GM21390 (cell line): ENCODE results near the gene FANCM.
"Not testable (repeated sequence)": the region's sequence is repeated elsewhere in the genome, so short reads cannot be mapped to it uniquely, and the experiment has no call there.

Experiments used
- ATAC-seq: cut with Tn5 transposase; IDR thresholded peaks from one replicate; pipeline ENCODE4 v1.9.1; 2021; ENCODE audit not compliant: unreplicated experiment

FANCM gene

DNA sequence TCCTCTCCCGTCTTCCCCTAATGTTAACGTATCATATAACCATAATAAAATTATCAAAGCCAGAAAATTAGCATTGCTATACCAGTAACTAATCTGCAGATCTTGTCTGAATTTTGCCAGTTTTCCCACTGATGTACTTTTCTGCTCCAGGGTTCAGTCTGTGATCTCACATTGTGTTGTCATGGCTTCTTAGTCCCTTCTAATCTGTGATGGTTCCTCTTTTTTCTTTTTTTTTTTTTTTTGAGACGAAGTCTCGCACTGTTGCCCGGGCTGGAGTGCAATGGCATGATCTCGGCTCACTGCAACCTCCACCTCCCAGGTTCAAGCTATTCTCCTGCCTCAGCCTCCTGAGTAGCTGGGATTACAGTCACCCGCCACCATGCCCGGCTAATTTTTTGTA is 6.4 kb downstream of the FANCM start:
- ATAC-seq = not testable (repeated sequence)

DNA sequence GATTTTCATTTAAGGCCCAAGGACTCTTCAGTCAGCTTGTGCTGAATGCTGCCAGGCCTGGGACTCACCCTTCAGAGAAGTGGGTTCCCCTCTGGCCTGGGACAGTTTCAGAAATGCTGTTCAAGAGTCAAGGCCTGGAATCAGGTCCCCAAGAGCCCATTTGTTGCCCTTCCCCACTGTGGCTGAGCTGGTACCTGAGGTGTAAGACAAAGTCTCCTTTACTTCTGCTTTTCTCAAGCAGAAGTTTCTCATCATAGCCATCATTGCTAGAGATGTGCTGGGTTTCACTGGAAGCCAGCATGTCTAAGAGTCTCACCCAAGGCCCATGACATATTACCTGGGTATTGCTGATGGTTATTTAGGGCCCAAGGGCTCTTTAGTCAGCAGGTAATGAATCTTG is 8.9 kb downstream of the FANCM start:
- peak; percentile 64 for ATAC-seq

DNA sequence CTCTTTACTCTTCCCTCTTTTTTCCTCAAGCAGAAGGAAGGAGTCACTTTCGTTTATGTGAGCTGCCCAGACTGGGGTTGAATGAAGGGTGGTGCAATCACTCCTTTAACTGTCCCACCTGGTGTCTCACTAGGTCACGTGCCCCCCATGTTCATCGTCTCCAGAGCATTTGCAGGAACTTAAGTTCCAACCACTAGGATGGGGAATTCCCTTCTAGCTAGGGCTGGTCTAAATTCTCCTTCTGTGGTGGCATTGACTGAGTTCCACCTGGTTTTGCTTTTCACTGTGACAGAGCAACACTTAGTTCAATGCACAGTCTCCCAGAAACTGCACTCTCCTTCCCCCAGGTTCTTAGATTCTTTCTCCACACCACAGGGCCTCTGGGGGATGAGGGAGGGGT is 9.5 kb downstream of the FANCM start:
- ATAC-seq = no peak

DNA sequence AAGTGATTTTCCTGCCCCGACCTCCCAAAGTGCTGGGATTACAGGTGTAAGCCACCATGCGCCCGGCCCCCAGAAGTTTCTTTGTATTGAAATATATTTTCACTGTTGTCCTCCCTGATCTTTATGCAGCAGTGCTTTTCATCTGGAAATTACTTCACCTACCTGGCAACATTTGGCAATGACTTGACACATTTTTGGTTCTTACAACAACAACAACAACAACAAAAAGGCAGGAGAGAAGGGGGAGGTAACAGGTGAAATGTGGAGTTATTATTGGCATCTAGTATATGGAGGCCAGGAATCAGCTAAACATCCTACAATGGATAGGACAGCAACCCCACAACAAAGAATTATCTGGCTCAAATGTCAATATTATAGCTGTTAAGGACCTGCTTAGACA is 13.9 kb downstream of the FANCM start:
- no peak for ATAC-seq

DNA sequence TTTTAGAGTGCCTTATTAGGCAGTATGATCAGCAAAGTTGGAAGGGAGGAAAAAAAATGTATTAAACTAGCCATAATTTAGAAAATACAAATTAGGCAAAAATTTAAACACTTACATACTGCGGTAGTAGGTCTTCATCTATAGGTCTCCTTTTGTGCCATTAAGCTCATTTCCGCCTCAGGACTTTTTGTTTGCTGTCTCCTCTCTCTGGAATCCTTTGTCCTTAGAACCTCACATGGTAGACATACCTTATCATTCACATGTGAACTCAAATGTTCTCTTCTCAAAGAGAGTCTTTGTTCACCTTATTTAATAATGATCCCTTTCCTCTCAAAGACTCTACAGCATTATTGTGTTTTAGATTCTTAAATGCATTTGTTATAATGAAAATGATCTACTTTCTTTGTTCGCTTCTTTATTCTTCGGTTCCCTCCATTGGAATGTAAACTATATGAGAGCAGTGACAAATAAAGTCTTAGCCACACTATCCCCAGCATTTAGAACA is 14.7 kb downstream of the FANCM start:
- no peak for ATAC-seq

DNA sequence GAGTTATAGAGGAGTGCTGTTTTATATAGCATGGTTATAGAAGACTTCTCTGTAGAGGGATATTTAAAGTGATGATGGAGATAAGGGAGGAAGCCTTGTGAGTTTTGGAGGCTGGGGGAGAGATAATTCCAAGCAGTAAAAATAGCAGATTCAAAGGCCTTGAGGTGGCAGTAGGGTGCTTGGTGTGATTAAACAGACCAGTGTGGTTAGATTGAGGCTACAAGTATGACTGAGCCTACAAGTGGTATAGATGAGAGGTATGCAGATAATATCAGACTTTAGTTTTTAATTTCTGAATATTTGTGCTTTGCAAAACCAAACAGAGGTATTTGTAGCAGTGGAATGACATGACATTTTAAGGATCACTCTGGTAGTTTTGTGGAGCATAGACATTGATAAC is 20.3 kb downstream of the FANCM start:
- no peak for ATAC-seq

DNA sequence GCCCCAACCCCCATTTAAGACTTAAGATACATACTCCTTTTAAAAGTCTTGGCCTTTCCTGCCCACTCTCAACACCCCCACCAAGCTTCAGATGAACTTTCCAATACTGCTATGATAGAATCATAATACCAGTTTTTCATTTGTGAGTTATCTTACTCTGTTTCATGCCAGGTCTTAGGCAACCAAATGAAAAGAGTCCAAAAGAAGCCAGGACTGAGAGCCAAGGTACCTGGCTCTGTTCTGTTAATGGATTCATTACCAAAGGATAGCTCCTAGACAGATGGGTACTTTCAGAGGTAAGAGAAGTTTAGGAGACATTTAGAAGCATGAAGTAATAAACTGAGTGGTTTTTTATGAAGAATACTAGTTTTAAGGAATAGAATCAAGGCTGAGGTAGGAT is 34.2 kb downstream of the FANCM start:
- no peak for ATAC-seq

DNA sequence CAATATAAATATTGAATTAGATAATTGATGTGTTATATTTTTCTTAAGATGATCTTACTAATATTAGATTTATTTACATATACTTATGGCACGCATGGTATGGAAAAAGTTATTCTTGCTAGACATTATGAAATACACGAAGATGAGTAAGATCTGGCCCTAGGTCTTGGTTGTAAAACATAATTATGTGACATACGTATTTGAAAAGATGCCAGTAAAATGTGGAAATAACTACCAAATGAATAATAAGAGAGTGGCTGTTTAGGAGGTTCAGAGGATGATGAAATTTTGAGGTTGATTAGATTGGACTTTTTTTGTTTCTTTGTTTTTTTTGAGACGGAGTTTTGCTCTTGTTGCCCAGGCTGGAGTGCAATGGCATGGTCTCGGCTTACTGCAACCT is 41.3 kb downstream of the FANCM start:
- no peak for ATAC-seq

DNA sequence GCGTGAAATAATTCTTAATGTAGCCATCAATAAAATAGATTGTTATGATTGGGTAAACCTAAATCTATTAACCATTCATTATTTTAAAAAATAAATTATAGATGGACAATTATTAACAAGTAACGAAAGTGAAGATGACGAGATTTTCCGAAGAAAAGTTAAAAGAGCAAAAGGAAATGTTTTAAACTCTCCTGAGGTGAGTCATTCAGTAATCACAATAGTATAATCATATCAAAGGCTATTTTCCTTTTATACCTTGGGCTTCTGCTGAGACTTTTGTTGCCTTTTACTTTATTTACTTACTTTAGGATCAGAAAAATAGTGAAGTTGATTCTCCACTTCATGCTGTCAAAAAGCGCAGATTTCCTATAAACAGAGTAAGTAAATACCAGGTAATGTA is 45.6 kb downstream of the FANCM start:
- no peak for ATAC-seq

DNA sequence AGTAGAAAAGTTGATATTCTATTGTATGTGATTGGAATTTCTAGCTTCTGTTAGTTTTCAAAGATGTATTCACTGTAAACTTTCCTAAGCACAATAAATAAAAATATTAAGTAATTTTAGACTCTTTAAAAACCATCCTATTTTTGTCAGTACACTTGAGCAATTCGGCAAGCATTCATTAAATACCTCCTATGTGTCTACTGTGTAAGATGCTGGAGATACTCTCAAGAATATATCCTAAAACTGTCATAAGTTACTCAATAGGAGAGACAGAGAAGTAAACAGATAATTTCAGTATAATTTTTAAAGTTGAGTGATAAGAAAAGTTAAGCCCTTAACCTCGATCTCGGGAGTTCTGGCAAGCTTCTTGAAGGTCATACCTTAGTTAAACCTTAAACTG is 46.1 kb downstream of the FANCM start:
- ATAC-seq = no peak

DNA sequence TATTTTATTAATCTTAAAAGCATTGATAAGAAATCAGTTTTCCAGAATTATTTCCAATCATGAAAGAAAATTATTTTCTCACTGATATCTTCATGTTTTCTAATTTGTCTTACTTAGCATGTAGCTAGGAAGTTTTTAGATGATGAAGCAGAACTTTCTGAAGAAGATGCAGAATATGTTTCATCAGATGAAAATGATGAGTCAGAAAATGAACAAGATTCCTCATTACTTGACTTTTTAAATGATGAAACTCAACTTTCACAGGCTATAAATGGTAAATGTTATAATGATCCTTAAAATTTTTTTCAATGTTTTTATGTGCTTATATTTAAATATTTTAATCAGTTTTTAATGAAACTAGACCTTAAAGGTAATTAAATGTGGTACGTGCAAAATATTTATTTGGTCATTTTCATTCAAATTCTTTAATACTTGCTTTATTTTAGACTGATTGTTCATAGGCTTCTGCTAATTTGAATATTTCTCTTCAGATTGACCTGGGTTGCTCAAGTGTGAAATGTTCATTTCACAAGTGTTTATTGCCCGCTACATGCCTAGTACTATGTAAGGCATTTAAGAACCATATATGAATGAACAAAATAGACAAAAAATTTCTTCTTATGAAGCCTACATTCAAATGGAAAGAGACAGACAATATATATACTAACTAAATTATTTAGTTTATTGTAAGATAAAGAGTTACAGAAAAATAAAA is 49.5 kb downstream of the FANCM start:
- peak; percentile 57 for ATAC-seq

DNA sequence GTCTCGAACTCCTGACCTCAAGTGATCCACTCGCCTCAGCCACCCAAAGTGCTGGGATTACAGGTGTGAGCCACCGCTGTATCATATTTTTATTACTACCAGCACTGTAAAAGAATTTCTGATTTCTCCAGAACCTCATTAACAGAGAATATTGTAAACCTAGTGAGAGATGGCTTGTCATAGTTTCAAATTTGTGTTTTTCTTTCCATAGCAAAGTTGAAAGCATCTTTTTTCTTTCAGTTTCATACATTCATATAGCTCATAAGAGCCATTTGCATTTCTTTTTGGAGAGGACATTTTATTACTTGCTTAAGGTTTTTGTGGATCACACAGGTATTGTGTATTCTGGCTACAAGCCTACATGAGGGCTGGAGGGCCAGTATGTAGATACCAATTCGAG is 59.2 kb downstream of the FANCM start:
- ATAC-seq = peak; percentile 60

DNA sequence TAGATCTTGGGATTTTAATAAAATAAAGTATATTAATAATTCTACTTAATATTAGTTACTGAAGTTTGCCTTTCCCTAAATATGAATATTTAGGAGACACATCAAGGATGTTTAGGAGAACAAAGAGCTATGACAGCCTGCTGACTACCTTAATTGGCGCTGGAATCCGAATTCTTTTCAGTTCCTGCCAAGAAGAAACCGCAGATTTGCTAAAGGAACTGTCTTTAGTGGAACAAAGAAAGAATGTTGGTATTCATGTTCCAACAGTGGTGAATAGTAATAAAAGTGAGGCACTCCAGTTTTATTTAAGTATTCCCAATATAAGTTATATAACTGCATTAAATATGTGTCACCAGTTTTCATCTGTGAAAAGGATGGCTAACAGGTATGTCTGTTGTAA is 62.8 kb downstream of the FANCM start:
- ATAC-seq = no peak

DNA sequence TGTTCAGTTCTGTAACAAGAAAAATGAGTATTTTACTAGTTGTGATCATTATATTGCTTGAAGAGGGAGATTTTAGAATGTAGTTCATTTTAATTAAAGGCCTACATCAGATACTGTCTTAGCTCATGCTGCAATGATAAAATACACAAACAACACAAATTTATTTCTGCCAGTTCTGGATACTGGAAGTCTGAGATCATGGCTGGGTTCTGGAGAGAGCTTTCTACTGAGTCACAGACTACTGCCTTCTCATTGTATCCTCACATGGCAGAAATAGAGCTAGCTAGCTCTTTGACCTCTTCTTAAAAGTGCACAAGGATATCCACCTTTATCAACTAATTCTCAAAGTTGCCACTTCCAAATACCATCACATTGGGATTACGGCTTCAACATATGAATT is 63.5 kb downstream of the FANCM start:
- ATAC-seq = no peak

DNA sequence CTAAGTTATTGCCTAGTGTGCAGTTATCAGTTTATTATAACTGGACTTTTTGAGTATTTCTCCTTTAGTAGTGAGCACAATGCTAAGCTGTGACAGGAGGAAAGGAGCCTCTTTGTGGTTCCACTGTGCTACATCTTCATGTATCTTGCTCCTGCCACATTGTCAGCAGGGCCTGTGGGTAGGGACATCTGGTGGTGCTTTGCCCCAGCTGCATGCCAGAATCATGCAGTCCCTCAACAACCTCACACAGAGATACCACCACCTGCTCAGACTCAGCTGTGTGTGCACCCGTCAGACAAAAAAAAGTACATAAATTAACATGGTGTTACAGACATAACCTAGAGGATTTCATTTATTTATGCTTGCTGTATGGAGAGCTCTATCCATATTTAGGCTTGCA is 66.2 kb downstream of the FANCM start:
- peak; percentile 68 for ATAC-seq

DNA sequence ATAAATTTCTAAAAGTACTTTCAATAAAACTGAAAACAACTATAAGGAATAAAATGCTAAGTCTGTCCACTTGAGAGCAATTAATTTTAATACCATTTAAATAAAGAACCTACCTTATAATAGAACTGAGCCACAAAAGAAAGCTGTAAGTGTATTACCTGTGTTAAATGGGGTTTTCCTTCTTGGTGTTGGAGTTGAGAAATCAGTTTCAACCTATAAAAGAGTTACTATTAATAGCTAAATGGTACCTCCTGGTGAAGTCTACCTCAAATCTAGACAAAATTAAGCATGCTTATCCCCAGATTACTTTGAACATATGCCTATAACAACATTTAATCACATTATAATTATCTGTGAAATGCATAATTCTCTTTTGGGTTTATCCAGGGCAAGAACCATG is 68.5 kb downstream of the FANCM start:
- no peak for ATAC-seq

DNA sequence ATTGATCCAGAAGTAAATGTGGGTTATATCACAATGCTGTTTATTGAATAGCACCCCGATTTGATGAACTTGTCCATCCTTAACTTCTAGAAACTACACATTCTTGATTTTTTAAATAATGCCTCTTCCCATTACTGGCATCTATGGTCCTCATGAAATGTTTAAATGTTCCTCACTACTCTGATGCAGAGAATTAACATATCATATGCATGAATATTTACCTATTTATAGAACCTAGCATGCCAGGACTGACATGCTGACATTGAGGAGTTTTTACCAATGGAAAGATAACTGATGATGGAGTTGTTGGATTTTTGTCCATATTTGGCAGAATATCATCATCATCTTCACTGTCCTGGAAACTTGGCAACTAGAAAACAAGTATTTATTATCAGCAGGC is 74.4 kb downstream of the FANCM start:
- ATAC-seq = no peak

DNA sequence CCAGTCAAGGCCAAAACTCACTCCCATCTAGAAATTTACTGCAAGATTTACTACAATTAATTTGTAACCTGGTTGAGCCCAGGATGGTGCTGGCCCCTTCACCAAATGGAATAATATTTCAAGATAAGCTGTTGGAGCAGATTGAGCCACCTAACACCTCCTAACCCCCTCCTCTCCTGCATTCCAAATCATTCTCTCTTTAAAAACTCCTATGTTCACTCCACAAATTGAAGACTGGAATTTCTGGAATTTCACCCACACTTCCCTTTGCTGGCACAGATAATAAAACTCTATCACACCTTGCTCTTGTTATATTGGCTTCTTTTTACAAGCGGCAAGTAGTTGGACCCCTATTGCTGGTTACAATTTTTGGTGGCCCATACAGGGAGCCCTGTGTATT is 75.6 kb downstream of the FANCM start:
- ATAC-seq = no peak

DNA sequence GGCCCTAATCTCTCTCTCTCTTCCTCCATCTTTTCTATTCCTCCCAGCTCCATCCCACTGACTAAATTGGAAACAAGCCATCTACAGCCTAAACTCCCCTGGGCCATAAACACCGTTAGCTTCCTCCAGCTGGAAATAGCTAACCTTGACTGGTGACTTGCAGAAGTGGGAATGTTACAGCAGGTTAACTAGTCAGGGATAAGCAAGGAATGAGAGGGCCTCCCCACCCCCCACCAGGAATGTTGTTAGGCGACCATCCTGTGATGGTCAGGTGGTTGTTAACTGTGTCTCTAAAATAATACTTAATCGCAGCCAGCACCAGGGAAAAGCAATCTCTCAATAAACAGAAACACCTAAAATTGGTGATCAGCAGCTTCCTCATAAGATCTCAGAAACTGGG is 76.5 kb downstream of the FANCM start:
- ATAC-seq = no peak

DNA sequence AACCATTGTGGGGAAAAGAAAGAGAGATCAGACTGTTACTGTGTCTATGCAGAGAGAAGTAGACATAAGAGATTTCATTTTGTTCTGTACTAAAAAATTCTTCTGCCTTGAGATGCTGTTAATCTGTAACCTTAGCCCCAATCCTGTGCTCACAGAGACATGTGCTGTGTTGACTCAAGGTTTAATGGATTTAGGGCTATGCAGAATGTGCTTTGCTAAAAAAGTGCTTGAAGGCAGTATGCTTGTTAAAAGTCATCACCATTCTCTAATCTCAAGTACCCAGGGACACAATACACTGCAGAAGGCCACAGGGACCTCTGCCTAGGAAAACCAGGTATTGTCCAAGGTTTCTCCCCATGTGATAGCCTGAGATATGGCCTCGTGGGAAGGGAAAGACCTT is 78.0 kb downstream of the FANCM start:
- ATAC-seq = not testable (repeated sequence)

DNA sequence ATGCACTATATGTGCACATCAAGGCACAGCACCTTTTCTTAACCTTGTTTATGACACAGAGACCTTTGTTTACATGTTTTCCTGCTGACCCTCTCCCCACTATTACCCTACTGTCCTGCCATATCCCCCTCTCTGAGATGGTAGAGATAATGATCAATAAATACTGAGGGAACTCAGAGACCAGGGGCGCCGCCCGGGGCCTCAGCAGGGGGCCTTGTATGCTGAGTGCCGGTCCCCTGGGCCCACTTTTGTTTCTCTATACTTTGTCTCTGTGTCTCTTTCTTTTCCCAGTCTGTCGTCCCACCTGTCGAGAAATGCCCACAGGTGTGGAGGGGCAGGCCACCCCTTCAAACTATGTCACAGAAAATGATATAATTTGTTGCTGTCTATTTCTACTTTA is 78.6 kb downstream of the FANCM start:
- ATAC-seq = not testable (repeated sequence)

DNA sequence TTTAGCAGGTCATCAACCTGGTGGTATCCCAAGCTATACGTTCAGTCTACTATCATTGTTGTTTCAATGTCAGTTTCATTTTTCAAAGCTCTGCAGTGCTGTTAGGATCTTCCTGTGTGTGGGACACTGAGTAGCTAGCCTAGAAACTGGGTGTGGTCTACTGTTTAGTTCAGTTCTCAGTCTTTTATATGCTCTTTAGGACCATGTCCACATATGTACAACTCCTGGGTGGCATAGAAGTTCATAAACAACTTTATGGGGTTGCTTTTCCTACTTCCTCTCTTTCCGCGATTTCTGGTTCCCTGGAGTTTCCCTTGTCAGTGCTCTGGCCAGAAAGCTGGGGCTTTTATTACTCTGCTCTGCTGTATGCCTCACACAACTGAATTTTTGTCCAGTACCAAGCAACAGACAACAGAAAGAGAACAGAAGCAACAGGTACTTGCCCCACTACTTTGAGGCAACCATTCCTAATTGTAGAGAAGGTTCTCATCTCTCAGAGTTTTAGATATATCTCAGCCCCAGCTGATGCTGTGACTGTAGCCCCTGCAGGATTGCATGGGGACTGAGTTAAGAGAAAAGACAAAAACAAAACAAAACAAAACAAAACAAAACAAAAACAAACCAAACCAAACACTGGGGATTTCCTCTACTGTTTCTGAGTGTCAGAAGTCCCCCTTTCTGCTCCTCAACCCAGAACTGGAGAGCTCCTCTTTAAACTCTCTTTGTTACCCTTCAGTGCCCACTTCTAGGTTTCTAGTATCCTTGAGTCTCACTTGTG is 86.9 kb downstream of the FANCM start:
- peak; percentile 60 for ATAC-seq

DNA sequence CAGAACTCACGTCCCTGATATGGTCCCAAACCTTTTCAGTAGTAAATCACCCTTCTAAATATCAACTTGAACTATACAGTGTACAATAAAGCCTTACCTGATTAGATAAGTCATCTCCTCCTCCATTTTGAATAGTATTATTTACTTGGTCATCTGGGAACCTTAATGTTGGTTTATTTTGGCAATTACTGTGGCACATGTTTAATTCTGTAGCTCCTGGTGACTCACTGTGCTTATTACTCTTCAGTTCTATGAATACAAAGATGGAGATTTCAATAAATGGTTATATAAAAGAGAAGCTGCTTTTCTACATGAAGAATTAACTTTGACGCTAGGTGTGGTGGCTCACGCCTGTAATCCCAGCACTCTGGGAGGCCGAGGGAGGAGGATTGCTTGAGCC is 91.8 kb downstream of the FANCM start:
- ATAC-seq = no peak
